CD8-positive, alpha-beta memory T cell (primary cell): Measurements from ENCODE around the gene FUOM. TPM values are rescaled to one million over a fixed set of nuclear protein-coding genes. Genes with fewer than 3 reads are reported as not detected.

Source experiments
- CTCF ChIA-PET: fragments of 350-600 bp; sonication (Branson Sonifier 250); formaldehyde crosslinking; loops from one replicate; lab custom pipeline; 2021; ENCODE audit warnings: antibody characterized with exemption; lab: Charles Lee
- POLR2A ChIA-PET: fragments of 350-600 bp; sonication (Branson Sonifier 250); formaldehyde crosslinking; loops from one replicate; lab custom pipeline; 2021; ENCODE audit warnings: antibody characterized with exemption; lab: Charles Lee
- DNase-seq, 5 donors: peaks; one replicate each; pipeline versions ENCODE4 v3.0.0 to v3.0.0-alpha.2; 2020 to 2022; ENCODE audit warnings: mixed read lengths in 1 of 5
- H3K27ac ChIP-seq: one replicate; pipeline ENCODE4 v1.7.0; 2013; ENCODE audit warnings: low read depth, mild to moderate bottlenecking, low read length, moderate library complexity
- H3K27me3 ChIP-seq: 2 replicates; pipeline ENCODE4 v1.7.0; 2013; ENCODE audit warnings: low read length, mild to moderate bottlenecking; ENCODE audit not compliant: insufficient read depth, poor library complexity, severe bottlenecking
- H3K36me3 ChIP-seq: 2 replicates; pipeline ENCODE4 v1.7.0; 2013; ENCODE audit warnings: mild to moderate bottlenecking, low read length, moderate library complexity; ENCODE audit not compliant: insufficient read depth
- H3K4me1 ChIP-seq: 2 replicates; pipeline ENCODE4 v1.7.0; 2013; ENCODE audit warnings: mild to moderate bottlenecking, low read length, moderate library complexity; ENCODE audit not compliant: insufficient read depth
- H3K4me3 ChIP-seq: 2 replicates; pipeline ENCODE4 v1.7.0; 2013; ENCODE audit warnings: mild to moderate bottlenecking, low read length
- H3K9me3 ChIP-seq: 2 replicates; pipeline ENCODE4 v1.7.0; 2013; ENCODE audit warnings: mild to moderate bottlenecking, low read length
- H3K27ac Mint-ChIP-seq, 8 donors: one replicate each; pipeline ENCODE4 v1.8.0; 2020 to 2021; ENCODE audit warnings: mixed read lengths in 8 of 8, mild to moderate bottlenecking in 6 of 8, inconsistent platforms in 3 of 8, moderate library complexity in 3 of 8
- H3K27me3 Mint-ChIP-seq, 2 donors: one replicate each; pipeline ENCODE4 v1.8.0; 2020 to 2021; ENCODE audit warnings: mixed read lengths in 2 of 2, mild to moderate bottlenecking in 1 of 2, moderate library complexity in 1 of 2
- H3K36me3 Mint-ChIP-seq, 3 donors: one replicate each; pipeline ENCODE4 v1.8.0; 2020 to 2021; ENCODE audit warnings: mixed read lengths in 3 of 3, inconsistent platforms in 1 of 3, mild to moderate bottlenecking in 1 of 3
- H3K4me1 Mint-ChIP-seq, 3 donors: one replicate each; pipeline ENCODE4 v1.8.0; 2020 to 2021; ENCODE audit warnings: mixed read lengths in 3 of 3, inconsistent platforms in 1 of 3, mild to moderate bottlenecking in 1 of 3
- H3K4me3 Mint-ChIP-seq, 7 donors: one replicate each; pipeline ENCODE4 v1.8.0; 2020 to 2021; ENCODE audit warnings: mixed read lengths in 7 of 7, mild to moderate bottlenecking in 6 of 7, moderate library complexity in 4 of 7, inconsistent platforms in 2 of 7
- H3K9me3 Mint-ChIP-seq, 5 donors: one replicate each; pipeline ENCODE4 v1.8.0; 2020 to 2022; ENCODE audit warnings: mixed read lengths in 5 of 5, mild to moderate bottlenecking in 3 of 5, moderate library complexity in 2 of 5, inconsistent platforms in 1 of 5
- polyA plus RNA-seq: library from polyadenylated mRNA; unstranded; fragments of 300-500 nt; fragmentation: Illumina TruSeq; gene quantifications from one replicate; pipeline ENCODE4 v1.2.3, GENCODE V29; 2021
- total RNA-seq, 2 experiments: library from RNA; stranded (reverse); gene quantifications; one replicate each; pipeline ENCODE4 v1.2.3, GENCODE V29; 2021

The FUOM gene
- total and polyA plus RNA-seq, 3 experiments from 2014 or later = 22.9 to 39.8 (median 34.6) TPM

DNA sequence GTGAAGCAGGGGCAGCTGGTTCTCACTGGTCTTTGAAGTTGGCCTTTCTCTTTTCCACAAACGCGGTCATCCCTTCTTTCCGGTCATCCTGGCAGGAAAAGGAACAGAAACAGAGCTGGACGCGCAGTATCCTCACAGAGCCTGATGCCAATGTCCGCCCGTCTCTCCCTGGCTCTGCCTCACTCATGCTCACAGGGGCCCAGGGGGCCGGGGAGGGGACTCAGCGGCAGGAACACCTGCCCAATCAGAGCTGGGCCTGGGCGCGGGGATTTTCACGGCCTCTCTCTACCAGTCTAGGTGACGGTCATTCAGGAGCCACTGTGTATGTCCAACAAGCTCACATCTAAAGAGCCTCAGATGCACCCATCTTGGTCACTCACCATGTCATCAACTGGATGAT is 5.0 kb upstream of the FUOM start:
- Mint-ChIP-seq H3K4me3 (peak overlapping the region in 1 of 7 donors; percentile 40), H3K4me1 (peaks cover 6 to 32% (median 25%) of the 10 kb centered on the region in 3 donors), H3K9me3 (no peaks in the 10 kb centered on the region), H3K27ac (no peak overlapping the region), H3K27me3 (no peaks in the 10 kb centered on the region), H3K36me3 (peaks cover 6 to 44% (median 6%) of the 10 kb centered on the region in 3 donors)
- Histone ChIP-seq H3K4me3 (no peak overlapping the region), H3K36me3 (no peaks in the 10 kb centered on the region), H3K4me1 (no peaks in the 10 kb centered on the region), H3K9me3 (no peaks in the 10 kb centered on the region), H3K27ac (no peak overlapping the region), H3K27me3 (no peaks in the 10 kb centered on the region)
- ChIA-PET POLR2A (no interaction called here), CTCF (no interaction called here)
- no peak for DNase-seq

DNA sequence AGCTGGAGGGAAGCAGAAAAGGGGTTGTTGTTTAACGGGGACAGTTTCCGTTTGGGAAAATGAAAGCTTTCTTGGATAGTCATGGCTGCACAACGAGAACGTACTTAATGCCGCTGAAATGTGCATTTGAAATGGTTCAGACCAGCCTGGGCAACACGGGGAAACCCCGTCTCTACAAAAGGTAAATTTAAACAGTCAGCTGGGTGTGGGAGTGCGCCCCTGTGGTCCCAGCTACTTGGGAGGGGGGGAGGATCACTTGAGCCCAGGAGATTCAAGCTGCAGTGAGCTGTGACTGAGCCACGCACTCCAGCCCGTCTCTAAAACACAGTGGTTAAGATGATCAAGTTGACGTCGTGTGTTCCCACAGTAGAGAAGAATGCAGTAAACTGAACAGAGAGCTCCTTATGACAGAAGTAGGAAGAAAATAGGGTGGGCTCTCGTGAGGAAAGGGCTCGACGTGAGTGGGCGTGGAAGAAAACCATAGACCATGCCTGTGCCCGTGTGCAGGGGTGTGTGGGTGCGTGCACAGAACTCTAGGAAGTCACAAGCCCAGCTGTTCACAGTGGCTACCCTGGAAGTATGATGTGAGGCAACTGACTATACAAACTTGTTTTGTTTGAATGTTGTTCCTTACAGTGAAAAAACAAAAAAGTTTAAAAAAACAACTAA is 4.1 kb upstream of the FUOM start:
- Histone ChIP-seq H3K4me3 (no peak overlapping the region), H3K9me3 (no peaks in the 10 kb centered on the region), H3K36me3 (no peaks in the 10 kb centered on the region), H3K27me3 (no peaks in the 10 kb centered on the region), H3K4me1 (peaks cover under 1% of the 10 kb centered on the region), H3K27ac (no peak overlapping the region)
- Mint-ChIP-seq H3K4me1 (peaks cover 6 to 32% (median 25%) of the 10 kb centered on the region in 3 donors), H3K27ac (peak overlapping the region in 7 of 8 donors; percentile 36 to 78 (median 70)), H3K4me3 (peak overlapping the region; percentile 36 to 79 (median 48)), H3K36me3 (peaks cover 4 to 40% (median 6%) of the 10 kb centered on the region in 3 donors), H3K9me3 (no peaks in the 10 kb centered on the region), H3K27me3 (no peaks in the 10 kb centered on the region)
- DNase-seq = no peak
- ChIA-PET CTCF (interaction anchor here (1.0 to 3.5 kb wide), 4 partner anchors 9 to 37 kb away, joined by 3 to 16 read pairs (median 3); no protein-coding TSS in a partner anchor), POLR2A (interaction anchor here (0.9 kb wide), 1 partner anchor 27 kb away, joined by 4 read pairs; no protein-coding TSS in a partner anchor)

DNA sequence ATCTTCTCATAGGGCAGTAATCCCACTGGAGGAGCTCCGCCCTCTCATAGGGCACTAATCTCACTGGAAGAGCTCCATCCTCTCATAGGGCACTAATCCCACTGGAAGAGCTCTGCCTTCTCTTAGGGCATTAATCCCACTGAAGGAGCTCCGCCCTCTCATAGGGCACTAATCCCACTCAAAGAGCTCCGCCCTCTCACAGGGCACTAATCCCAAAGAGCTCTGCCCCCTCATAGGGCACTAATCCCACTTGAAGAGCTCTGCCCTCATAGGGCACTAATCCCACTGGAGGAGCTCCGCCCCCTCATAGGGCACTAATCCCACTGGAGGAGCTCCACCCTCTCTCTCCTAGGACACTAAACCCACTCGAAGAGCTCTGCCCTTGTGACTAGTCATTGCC is 3.4 kb upstream of the FUOM start:
- Histone ChIP-seq H3K27ac (no peak overlapping the region), H3K27me3 (no peaks in the 10 kb centered on the region), H3K4me1 (peaks cover 6% of the 10 kb centered on the region), H3K9me3 (no peaks in the 10 kb centered on the region), H3K4me3 (no peak overlapping the region), H3K36me3 (no peaks in the 10 kb centered on the region)
- peak overlapping the region in 5 of 8 donors; percentile 36 to 75 (median 49) for H3K27ac Mint-ChIP-seq
- H3K4me1 Mint-ChIP-seq = peaks cover 6 to 34% (median 25%) of the 10 kb centered on the region in 3 donors
- no peaks in the 10 kb centered on the region for H3K9me3 Mint-ChIP-seq
- CTCF ChIA-PET = interaction anchor here (0.7 to 3.5 kb wide), 5 partner anchors 9 to 53 kb away, joined by 3 to 16 read pairs (median 3); no protein-coding TSS in a partner anchor
- no peak for DNase-seq
- peak overlapping the region in 6 of 7 donors; percentile 36 to 79 (median 52) for H3K4me3 Mint-ChIP-seq
- peaks cover 4 to 35% (median 6%) of the 10 kb centered on the region in 3 donors for H3K36me3 Mint-ChIP-seq
- H3K27me3 Mint-ChIP-seq = no peaks in the 10 kb centered on the region
- POLR2A ChIA-PET = interaction anchor here (0.9 kb wide), 1 partner anchor 28 kb away, joined by 4 read pairs; no protein-coding TSS in a partner anchor

DNA sequence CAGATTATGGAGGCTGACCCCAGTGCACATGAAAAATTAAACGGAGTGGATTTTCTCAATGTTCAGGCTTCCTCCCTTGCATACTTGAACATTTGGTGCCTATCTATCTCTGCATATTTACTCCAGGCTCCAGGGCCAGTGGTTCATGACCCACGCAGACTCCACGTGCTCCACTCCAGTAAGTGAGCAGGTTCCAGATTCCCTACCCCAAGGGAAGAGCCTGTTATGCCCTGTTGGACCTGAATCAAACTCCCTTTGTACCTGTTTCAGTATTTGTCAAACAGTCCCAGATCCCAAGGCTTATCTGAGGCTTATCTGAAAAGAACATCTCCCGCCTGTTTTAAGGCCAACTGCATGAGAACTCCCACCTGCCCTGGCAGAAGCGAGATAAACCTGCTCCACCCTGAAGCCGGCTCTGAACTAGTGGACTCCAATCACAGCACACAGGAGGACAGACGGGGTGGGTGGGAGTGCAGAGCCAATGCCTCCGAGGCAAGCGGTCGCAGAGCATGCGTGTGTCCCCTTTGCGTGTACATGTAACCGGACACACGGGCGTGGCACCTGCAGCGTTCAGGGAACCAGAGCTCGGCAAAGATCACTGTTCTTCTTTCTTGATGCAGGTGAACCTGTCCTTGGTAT is 2.3 kb upstream of the FUOM start:
- Histone ChIP-seq H3K27ac (no peak overlapping the region), H3K4me1 (peaks cover 6% of the 10 kb centered on the region), H3K4me3 (no peak overlapping the region), H3K36me3 (no peaks in the 10 kb centered on the region), H3K9me3 (no peaks in the 10 kb centered on the region), H3K27me3 (no peaks in the 10 kb centered on the region)
- Mint-ChIP-seq H3K27me3 (no peaks in the 10 kb centered on the region), H3K4me3 (peak overlapping the region in 2 of 7 donors; percentile 28 to 33), H3K27ac (peak overlapping the region in 6 of 8 donors; percentile 29 to 75 (median 50)), H3K9me3 (no peaks in the 10 kb centered on the region), H3K4me1 (peaks cover 9 to 37% (median 25%) of the 10 kb centered on the region in 3 donors), H3K36me3 (peaks cover 4 to 24% (median 6%) of the 10 kb centered on the region in 3 donors)
- ChIA-PET POLR2A (no interaction called here), CTCF (interaction anchor here (3.5 kb wide), 1 partner anchor 31 kb away, joined by 16 read pairs; no protein-coding TSS in a partner anchor)
- no peak for DNase-seq

DNA sequence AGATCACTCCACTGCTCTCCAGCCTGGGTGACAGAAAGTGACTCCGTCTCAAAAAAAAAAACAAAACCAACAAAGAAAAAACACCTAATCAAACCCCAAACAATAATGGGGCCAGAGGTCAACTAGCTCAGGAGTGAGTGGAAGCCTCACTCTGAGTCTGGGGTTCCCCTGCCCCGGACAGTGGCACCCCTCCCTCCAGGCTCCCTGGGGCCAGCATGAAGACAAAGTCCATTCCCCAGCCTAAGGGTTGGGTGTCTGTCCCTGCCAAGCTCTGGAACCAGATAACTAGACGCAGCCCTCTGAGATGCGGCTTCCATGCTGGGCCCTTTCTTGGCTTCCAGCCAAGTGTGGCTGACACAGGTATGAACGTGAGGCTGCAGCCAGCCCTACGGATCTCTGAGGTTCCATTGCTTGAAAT is 1.7 kb upstream of the FUOM start:
- no peaks in the 10 kb centered on the region for H3K36me3 ChIP-seq
- no peaks in the 10 kb centered on the region for H3K27me3 ChIP-seq
- no peaks in the 10 kb centered on the region for H3K27me3 Mint-ChIP-seq
- H3K4me3 ChIP-seq = no peak overlapping the region
- DNase-seq = peak in 2 of 5 donors; percentile 28 to 68
- peaks cover 1 to 19% (median 6%) of the 10 kb centered on the region in 3 donors for H3K36me3 Mint-ChIP-seq
- peaks cover 9 to 37% (median 25%) of the 10 kb centered on the region in 3 donors for H3K4me1 Mint-ChIP-seq
- ChIA-PET POLR2A (no interaction called here), CTCF (interaction anchor here (3.5 kb wide), 1 partner anchor 30 kb away, joined by 16 read pairs; no protein-coding TSS in a partner anchor)
- H3K4me3 Mint-ChIP-seq = peak overlapping the region in 1 of 7 donors; percentile 33
- H3K27ac ChIP-seq = no peak overlapping the region
- H3K27ac Mint-ChIP-seq = peak overlapping the region in 3 of 8 donors; percentile 29 to 64 (median 32)
- H3K4me1 ChIP-seq = peaks cover 6% of the 10 kb centered on the region
- no peaks in the 10 kb centered on the region for H3K9me3 ChIP-seq
- no peaks in the 10 kb centered on the region for H3K9me3 Mint-ChIP-seq

DNA sequence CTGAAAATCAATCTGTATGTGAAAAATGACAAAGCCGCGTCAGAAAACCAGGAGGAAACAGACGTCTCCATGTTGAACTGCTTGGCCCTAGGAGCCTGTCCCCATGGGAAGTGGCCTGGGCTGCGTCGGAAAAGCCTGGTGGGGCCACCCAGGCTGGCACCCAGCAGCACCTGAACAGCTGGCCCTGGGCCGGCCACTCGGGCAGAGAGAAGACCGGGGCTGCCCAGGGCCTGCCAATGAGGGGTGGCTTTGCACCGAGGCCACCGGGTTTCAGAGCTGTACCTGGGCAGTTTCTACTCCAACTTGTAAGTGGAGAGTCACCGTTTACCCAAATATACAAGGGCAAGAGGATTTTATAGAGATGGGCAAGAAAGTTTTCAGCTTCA is 1.1 kb upstream of the FUOM start:
- H3K9me3 Mint-ChIP-seq = no peaks in the 10 kb centered on the region
- Histone ChIP-seq H3K36me3 (no peaks in the 10 kb centered on the region), H3K9me3 (no peaks in the 10 kb centered on the region), H3K4me3 (no peak overlapping the region), H3K27me3 (no peaks in the 10 kb centered on the region), H3K4me1 (peaks cover 6% of the 10 kb centered on the region), H3K27ac (no peak overlapping the region)
- H3K4me1 Mint-ChIP-seq = peaks cover 9 to 37% (median 25%) of the 10 kb centered on the region in 3 donors
- DNase-seq = peak in 1 of 5 donors; percentile 45
- H3K27ac Mint-ChIP-seq = peak overlapping the region in 2 of 8 donors; percentile 41 to 84
- H3K36me3 Mint-ChIP-seq = peaks cover 0 to 15% (median 6%) of the 10 kb centered on the region in 3 donors
- no peaks in the 10 kb centered on the region for H3K27me3 Mint-ChIP-seq
- H3K4me3 Mint-ChIP-seq = peak overlapping the region in 1 of 7 donors; percentile 3
- POLR2A ChIA-PET = no interaction called here
- CTCF ChIA-PET = interaction anchor here (3.5 kb wide), 1 partner anchor 29 kb away, joined by 16 read pairs; no protein-coding TSS in a partner anchor

DNA sequence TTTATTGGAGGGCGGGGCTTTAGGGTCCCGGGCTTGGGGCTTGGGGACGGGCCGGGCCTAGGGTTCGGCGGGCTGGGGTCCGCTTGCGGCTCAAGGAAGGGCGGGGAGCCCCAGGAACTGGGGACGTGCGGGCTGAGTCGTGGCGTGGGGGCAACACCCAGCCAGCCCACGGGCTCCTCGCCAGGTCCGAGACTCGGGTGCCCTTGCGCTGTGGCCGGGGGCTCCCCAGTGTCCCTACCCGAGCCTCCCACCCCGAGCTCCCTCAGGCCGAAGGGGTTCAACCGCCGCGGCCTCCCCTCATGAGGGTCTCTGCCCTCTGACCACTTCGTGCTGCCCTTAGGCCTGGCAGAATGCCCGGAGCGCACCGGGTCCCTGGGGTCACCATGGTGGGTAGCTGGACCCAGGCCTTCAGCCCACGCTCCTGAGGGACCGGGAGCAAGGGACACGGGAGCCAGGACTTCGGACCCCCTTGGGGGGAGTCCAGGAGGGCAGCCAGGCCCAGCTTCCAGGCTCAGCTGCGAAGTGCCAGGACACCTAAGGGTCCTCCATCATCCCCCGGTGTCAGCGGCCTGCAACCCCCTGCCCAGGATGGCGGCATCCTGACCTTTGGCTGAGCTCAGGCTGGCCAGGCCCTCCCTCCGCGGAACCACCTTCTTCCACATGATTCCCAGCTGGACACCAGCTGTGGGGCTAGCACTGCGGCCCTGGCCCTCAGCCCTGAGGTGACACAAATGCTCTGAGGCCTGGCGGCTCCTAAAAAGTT is 524 bp upstream of the FUOM start:
- Mint-ChIP-seq H3K4me1 (peaks cover 9 to 37% (median 25%) of the 10 kb centered on the region in 3 donors), H3K4me3 (peak overlapping the region in 1 of 7 donors; percentile 3), H3K36me3 (peaks cover 0 to 15% (median 6%) of the 10 kb centered on the region in 3 donors), H3K27me3 (no peaks in the 10 kb centered on the region), H3K27ac (peak overlapping the region in 1 of 8 donors; percentile 41), H3K9me3 (no peaks in the 10 kb centered on the region)
- POLR2A ChIA-PET = interaction anchor here (1.9 kb wide), 1 partner anchor 31 kb away, joined by 7 read pairs; no protein-coding TSS in a partner anchor
- Histone ChIP-seq H3K27me3 (no peaks in the 10 kb centered on the region), H3K4me1 (peaks cover 6% of the 10 kb centered on the region), H3K9me3 (no peaks in the 10 kb centered on the region), H3K27ac (no peak overlapping the region), H3K4me3 (no peak overlapping the region), H3K36me3 (no peaks in the 10 kb centered on the region)
- CTCF ChIA-PET = interaction anchor here (4.0 kb wide), 1 partner anchor 29 kb away, joined by 19 read pairs; no protein-coding TSS in a partner anchor
- peak in 1 of 5 donors; percentile 38 for DNase-seq
